ENCODE results near the gene CEP250.
"Not testable (repeated sequence)": the region's sequence is repeated elsewhere in the genome, so short reads cannot be mapped to it uniquely, and the experiment has no call there.

The CEP250 gene

DNA sequence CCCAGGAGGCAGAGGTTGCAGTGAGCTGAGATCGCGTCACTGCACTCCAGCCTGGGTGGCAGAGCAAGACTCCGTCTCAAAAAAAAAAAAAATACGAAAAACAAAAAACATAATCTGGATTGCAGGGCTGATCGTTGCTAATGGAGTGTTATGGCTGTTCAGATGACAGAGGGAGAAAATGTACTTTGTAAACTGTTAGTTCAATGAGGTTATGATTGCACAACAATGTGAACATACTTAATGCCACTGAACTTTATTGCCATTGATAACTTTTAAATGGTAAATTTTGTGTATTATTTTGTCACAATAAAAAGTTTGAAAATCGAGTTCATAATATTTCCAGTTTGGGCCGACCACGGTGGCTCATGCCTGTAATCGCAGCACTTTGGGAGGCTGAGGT lies 63.6 kb downstream of the CEP250 start:
- in situ Hi-C loops (cut with MboI; ENCODE audit: low sequenced_read_pairs) = no loop called here

DNA sequence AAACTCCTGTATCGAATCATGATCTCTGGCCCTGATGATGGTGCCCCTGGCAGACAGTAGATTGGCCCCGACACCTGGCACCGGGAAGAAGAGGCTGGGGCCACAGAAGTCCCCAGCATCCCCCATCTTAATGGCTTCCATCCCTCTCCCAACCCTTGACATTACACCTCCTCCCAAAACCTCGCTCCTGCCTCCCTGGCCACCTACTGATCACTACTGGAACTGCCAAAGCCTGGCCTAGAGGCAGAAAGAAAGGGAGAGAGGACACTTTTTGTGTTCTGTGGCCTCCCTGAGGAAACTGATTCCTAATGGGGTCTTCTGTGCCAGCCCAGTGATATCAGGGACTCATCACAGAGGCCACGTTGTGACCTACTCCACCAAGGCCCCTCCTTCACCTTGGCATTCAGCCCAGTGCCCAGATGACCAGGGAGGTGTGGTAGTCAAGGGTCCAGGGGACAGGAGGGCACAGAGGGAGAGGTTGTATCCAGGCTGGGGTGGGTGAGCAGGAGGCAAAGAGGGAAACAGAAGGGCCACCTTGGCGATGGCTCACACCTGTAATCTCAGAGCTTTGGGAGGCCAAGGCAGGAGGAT lies 68.0 kb downstream of the CEP250 start:
- in situ Hi-C loops (cut with MboI; ENCODE audit: low sequenced_read_pairs) = no loop called here

DNA sequence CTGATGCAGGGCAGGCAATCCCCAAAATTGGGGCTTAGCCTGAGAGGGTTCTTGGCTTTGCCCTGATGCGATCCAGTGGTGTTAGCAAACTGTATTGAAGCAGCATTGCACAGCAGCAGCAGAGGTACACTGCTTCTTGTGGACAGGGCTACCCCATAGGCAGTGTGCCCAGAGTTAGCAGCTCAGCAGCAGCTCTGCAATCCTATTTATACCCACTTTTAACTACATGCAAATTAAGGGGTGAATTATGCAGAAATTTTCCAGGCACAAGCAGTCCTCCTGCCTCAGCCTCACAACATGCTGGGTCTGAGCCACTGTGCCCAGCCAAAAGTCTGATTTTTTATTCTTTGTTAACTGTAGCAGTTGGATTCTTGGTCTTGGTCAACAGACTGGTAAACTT lies 70.2 kb downstream of the CEP250 start:
- in situ Hi-C loops (cut with MboI; ENCODE audit: low sequenced_read_pairs) = no loop called here

DNA sequence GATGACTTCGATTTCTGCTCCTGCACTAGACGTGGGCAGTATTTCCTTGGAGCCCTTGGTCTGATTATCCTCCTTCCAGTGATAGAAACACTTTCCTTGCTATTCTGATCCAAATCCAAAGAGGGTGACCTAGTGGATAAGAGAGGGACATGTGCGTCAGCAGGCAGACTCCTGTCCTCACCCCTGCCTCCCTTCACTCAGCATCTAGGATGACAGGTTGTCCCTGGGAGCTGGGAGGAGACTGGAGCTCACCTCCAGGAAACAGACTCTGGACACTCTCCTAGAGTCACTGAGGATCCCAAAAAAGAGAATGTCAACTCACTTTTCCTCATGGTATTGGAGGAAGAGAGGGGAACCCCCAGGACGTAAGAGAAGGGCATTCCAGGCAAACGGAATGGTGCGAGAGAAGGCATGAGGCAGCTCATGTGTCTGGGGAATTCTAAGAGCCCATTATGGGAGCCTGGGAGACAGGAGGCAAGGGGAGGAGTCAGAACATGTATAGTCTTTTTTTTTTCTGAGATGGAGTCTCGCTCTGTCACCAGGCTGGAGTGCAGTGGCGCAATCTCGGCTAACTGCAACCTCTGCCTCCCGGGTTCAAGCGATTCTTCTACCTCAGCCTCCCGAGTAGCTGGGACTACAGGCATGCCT lies 71.8 kb downstream of the CEP250 start:
- in situ Hi-C loops (cut with MboI; ENCODE audit: low sequenced_read_pairs) = no loop called here

DNA sequence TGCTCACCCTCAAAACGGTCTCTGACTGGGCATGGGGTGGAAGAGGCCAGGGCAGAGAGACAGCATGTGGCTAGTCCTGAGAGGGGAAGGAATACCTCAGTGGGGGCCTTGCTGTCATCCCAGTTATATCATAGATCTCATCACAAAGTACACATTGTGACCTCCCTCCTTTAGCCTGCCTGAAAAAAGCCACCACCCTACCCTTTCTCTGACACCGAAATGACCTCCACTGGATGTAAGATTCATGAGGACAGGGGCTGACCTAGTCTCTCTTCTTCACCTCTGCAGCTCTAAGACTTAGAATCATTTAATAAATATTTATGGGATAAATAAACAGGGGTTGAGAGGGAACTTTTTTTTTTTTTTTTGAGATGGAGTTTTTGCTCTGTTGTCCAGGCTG lies 74.2 kb downstream of the CEP250 start, which contains the start of gene C20orf173:
C20orf173 (minus strand) TSS at position 101 of the 400 bp plus-strand sequence. CDS start 279 bp downstream, outside the sequence.
- in situ Hi-C loops (cut with MboI; ENCODE audit: low sequenced_read_pairs) = no loop called here

DNA sequence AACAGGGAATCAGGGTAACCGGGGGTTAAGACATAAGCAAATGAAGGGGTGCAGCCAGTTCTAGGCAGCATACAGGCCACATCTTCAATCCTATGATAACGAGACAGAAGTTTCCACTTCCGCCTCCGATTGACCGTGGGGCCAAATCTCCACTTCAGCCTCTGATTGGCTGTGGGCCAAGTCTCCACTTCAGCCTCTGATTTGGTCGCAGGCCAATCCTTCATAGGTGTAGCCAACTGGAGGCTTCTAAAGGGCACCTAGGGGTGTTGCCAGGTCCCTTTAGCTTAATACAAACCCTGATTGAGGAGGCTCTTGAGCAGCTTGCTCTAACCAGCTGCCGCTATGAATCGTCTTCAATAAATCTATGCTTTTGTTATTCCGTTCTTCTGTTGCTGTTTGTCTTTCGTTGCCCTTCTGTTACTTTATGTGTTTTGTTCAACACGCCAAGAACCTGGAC lies 84.4 kb downstream of the CEP250 start:
- in situ Hi-C loops (cut with MboI; ENCODE audit: low sequenced_read_pairs) = no loop called here

DNA sequence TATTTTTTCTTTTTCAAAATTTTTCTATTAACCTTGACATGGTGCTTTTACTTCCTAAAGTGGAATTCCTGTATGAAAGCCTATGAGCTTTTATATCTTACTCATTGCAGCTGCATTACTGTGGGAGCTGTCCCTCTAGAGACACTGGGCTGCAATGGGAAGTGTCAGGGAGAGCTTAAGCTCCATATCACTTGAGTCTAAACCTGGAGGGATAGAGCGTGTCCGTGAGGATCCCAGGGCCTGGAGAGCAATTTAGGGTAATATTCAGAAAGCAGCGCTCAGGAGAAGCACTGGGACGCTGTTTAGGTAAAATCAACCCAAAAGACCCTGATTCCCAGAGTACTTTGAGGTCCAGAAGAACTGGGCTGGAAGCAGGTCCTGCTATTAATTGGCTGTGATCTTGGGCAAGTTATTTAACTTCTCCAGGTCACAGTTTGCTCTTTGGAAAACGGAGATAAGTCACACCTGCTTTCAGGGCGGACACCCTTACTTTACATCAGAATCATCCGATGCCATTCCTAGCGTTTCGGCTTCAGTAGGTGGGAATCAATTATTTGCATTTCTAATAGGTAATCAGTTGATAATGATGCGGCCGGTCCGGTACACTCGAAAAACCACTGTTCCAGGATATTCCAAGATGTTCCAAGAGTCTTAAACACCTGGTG lies 85.9 kb downstream of the CEP250 start:
- in situ Hi-C loops (cut with MboI; ENCODE audit: low sequenced_read_pairs) = no loop called here

DNA sequence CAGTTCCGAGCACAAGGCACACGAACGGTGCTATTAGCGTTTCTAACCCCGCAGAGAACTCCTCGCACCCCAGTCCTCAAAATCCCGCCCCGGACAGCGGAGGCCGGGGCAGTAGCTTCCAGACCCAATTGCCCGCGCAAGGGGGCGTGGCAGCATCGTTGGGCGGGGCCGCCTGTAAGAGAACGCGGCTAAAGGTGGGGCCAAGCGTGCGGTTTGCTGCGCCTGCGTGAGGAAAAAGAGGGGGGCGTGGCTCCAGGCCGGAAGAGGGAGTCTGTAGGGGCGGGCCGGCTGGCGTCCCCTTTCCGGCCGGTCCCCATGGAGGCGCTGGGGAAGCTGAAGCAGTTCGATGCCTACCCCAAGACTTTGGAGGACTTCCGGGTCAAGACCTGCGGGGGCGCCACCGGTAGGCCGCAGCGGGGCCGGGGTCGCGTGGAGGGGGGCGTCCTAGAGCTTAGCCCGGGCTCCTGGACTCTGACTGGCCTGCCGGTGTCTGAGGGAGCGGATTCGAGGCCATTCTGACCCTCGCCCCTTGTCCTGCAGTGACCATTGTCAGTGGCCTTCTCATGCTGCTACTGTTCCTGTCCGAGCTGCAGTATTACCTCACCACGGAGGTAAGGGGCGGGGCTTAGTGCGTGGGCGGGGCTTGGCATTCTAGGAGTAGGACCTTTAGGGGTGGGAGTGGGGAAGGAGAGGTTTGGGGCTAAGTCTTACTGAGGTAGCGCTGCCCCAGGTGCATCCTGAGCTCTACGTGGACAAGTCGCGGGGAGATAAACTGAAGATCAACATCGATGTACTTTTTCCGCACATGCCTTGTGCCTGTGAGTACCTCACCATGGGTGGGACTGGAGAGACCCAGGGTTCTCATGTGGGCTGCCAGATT lies 86.6 kb downstream of the CEP250 start, which contains the start of gene ERGIC3:
ERGIC3 (plus strand) TSS at position 296 of the 880 bp plus-strand sequence; CDS start at position 316, 20 bp downstream.
- in situ Hi-C loops (cut with MboI; ENCODE audit: low sequenced_read_pairs) = no loop called here

DNA sequence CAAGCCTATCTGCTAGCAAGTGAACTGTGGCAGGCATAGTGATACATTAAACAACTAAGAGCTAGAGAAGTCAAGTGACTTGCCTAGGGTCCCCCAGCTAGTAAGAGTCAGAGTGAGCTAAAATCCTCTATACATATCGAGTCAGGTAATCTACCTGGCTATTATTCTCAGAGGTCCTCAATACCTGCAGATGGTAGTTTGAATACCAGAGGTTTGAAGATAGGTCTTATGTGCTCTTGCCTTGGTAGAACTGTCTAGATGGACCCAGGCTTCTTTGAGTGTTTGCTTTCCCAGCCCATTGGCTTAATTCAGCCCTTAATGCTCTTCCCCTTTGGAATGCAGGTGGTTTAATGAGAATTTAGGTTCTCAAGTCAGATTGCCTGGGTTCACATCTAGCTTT lies 87.6 kb downstream of the CEP250 start:
- in situ Hi-C loops (cut with MboI; ENCODE audit: low sequenced_read_pairs) = no loop called here

DNA sequence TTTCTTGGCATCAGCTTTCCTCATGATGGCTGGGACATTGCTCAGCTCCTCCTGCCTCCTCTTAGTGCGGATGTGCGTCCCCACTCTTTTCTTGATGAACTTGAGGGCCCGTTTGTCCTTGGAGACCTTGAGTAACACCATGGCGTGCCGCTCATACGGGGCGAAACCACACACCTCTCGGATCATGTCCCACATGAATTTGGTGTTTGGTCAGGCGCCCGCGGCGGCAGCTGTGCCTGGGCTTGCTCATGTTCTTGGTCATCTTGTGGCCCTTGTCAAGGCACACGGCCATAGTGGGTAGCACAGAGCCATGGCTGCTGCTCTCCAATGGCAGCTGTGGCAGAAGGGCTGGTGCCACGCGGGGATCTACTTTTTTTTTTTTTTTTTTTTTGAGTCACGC lies 89.0 kb downstream of the CEP250 start:
- in situ Hi-C loops (cut with MboI; ENCODE audit: low sequenced_read_pairs) = no loop called here

DNA sequence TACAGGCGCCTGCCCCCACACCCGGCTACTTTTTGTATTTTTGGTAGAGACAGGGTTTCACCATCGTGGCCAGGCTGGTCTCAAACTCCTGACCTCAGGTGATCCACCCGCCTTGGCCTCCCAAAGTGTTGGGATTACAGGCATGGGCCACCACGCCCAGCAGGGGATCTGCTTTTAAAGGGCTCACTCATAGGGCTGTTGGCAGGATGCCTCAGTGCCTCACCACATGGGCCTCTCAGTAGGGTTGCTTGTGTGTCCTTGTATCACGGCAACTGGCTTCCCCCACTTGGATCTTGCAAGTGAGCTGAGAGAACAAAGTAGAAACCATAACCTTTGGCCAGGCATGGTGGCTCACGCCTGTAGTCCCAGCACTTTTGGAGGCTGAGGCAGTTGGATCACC lies 89.5 kb downstream of the CEP250 start:
- in situ Hi-C loops (cut with MboI; ENCODE audit: low sequenced_read_pairs) = not testable (repeated sequence)

DNA sequence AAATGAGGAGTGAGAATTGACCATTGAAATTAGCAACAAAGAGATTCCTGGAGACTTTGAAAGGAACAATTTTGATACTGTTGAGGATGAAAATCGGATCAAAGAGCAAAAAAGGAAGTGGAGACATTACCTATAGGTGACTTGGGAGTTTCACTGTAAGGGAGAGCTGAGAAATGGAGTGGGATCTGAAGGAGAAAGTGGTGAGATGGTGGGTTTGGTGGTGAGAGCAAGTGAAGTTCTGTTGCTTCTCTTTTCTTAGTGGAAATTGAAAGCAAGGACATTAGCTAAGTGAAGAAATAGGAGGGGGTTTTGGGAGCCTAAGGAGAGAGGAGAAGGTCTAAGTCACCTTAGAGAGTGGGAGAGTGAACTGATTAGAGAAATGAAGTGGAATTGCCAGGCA lies 90.7 kb downstream of the CEP250 start:
- in situ Hi-C loops (cut with MboI; ENCODE audit: low sequenced_read_pairs) = no loop called here

DNA sequence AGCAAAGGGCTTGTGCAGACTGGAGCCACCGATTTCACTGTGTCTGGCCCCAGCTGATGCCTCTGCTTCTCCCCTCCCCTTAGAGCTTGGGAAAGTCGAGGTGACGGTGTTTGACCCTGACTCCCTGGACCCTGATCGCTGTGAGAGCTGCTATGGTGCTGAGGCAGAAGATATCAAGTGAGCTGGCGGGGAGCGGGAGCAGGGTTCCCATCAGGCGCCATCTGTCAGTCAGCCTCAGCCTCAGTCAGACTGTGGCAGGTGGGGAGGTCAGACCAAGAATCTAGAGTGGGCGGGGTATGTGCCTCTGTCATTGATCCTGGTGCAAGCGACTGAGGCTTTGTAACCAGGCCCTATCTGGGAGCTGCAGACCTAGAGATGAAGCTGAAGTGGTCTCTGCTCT lies 91.9 kb downstream of the CEP250 start:
- in situ Hi-C loops (cut with MboI; ENCODE audit: low sequenced_read_pairs) = no loop called here

DNA sequence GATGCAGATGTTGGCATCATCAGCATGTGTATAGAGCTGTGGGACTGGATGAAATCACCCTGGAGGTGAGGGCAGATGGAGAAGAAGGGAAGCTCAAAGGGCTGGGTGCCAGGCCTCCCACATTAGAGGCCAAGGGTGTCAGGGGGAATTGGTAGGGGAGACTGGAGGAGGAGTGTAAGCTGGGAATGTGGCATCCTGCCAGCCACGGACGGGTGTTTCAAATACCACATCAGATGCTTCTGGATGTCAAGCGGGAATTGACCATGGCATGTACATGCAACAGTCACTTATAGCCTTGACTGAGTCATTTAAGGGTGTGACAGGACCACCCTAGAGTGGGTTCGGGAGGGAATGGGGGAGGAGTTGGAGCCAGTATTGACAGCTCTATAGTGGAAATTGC lies 96.1 kb downstream of the CEP250 start:
- in situ Hi-C loops (cut with MboI; ENCODE audit: low sequenced_read_pairs) = no loop called here

DNA sequence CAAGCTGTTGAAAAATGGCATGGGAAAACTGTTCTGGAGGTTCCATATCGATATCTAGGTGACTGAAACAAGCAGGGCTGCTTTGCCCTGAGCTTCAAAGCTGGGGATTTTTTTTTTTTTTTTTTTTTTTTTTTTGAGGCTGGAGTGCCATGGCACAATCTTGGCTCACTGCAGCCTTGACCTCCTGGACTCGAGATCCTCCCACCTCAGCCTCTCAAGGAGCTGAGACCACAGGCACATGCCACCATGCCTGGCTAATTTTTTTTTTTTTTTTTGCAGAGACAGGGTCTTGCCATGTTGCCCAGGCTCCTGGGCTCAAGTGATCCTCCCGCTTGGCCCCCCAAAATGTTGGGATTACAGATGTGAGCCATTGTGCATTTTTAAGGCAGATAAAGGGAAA lies 97.5 kb downstream of the CEP250 start:
- in situ Hi-C loops (cut with MboI; ENCODE audit: low sequenced_read_pairs) = no loop called here

DNA sequence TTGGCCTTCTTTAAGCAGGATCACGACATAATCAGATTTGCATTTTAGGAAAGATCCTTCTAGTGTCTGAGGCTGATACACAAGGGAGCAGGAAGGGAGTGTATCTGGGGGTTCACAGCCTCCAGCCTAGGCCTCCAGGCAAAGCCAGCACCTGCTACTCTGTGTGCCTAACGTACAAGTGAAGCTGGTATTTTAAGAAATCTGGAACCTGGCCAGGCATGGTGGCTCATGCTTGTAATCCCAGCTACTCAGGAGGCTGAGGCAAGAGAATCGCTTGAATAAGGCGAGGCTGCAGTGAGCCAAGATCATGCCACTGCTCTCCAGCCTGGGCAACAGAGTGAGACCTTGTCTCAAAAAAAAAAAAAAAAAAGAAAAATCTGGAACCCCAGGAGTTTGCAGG lies 100.1 kb downstream of the CEP250 start:
- in situ Hi-C loops (cut with MboI; ENCODE audit: low sequenced_read_pairs) = not testable (repeated sequence)

DNA sequence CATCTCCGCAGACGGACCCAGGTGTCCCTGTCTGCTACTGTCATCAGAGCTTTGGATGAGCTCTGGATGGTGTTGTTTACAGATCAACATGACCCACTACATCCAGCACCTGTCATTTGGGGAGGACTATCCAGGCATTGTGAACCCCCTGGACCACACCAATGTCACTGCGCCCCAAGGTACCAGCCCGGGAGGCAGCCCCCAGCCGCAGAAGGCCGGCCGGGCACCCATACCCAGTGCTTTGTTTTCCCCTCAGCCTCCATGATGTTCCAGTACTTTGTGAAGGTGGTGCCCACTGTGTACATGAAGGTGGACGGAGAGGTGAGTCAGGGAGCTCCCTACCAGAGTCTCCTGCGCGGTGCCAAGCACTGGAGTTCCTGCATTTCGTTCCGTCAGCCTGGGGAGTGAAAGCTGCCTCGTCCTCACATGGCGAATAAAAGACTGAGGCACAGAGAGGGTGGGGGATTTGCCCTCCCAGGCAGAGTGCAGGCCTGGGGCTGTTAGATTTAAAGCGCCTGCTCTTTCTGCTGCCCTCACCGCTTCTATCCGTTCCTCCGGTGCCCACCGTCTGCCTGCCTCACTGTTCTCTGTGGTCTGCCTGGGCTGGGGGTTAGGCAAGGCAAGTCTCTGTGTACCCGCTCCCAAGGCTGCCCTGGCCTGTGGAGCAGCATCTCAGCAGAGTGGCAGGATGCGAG lies 100.7 kb downstream of the CEP250 start:
- in situ Hi-C loops (cut with MboI; ENCODE audit: low sequenced_read_pairs) = no loop called here

DNA sequence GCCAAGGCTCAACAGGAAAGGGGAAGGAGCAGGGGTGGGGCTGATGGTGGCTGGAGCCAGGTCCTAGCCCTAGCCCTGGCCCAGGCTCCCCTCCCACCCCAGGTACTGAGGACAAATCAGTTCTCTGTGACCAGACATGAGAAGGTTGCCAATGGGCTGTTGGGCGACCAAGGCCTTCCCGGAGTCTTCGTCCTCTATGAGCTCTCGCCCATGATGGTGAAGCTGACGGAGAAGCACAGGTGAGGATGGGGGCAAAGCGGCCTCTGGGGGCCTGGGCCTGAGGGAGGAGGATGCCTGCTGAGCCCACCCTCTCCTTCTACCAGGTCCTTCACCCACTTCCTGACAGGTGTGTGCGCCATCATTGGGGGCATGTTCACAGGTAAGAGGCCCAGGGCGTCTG lies 101.5 kb downstream of the CEP250 start:
- in situ Hi-C loops (cut with MboI; ENCODE audit: low sequenced_read_pairs) = no loop called here

DNA sequence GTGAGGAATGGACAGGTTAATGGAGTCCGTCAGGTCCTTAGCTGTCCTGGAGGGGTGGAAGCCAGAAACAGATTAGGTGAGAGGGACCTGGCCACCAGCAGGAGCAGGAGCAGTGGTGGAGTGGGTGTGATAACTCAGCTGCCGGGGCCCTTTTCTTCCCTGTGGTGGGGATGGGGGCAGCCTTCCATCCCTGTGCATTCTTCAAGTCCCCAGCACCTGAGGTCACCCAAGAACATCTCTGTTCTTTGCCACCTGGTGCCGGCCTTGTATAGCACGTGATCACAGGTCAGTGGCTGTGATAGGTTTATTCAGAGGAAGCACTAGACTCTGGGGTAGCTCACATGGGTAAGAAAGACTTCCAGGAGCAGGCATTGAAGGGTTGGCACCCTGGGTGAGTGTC lies 103.1 kb downstream of the CEP250 start:
- in situ Hi-C loops (cut with MboI; ENCODE audit: low sequenced_read_pairs) = no loop called here

DNA sequence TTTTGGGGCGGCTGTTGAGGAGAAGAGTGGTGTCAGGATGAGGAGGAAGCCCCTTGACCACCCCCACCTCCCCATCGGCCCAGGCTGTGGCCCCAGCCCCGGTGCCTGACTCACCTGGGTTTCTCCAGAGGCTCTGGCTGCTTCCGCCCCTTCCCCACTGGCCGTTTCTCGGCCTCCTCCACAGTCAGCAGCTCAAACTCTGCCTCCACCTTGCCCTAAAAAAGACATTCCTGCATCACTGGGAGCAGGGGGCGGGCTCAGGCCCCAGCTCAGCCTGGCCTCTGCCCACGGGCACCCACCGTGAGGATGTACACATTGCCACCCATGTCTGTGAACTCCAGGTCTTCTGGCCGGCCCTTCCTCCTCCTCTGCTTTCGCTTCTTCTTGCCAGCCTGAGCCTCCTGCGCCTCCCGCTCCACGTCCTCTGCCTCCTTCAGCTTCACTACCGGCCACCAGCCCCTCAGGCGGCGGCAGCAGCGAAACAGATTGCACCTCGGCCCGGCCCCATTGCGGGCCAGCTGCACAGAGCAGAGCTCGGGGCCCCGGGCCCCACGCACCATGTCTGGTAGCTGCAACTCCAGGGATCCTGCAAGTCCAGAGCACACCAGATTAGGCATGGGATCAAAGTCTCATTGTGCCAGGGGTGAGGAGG lies 103.8 kb downstream of the CEP250 start:
- in situ Hi-C loops (cut with MboI; ENCODE audit: low sequenced_read_pairs) = no loop called here
